Adipocyte (in vitro differentiated cells): ENCODE results near the gene SYCE3.
"Not testable (repeated sequence)": the region's sequence is repeated elsewhere in the genome, so short reads cannot be mapped to it uniquely, and the experiment has no call there.

ENCODE experiments used
- DNase-seq: peaks from one replicate; pipeline ENCODE4 v3.0.0-alpha.2; 2015; ENCODE audit warnings: low read depth
- H3K27me3 ChIP-seq: replicated peaks from 2 replicates; pipeline ENCODE4 v1.7.0; 2013; ENCODE audit warnings: mild to moderate bottlenecking, low read length, moderate library complexity; ENCODE audit not compliant: control insufficient read depth, insufficient read depth
- H3K36me3 ChIP-seq: 2 replicates; pipeline ENCODE4 v1.7.0; 2013; ENCODE audit warnings: low read length, mild to moderate bottlenecking, moderate library complexity; ENCODE audit not compliant: control insufficient read depth, insufficient read depth, severe bottlenecking
- H3K4me1 ChIP-seq: 2 replicates; pipeline ENCODE4 v1.7.0; 2013; ENCODE audit warnings: mild to moderate bottlenecking, low read length, moderate library complexity; ENCODE audit not compliant: control insufficient read depth, insufficient read depth
- H3K4me3 ChIP-seq: 2 replicates; pipeline ENCODE4 v1.7.0; 2013; ENCODE audit warnings: mild to moderate bottlenecking, low read length, moderate library complexity
- H3K9ac ChIP-seq: 2 replicates; pipeline ENCODE4 v1.7.0; 2013; ENCODE audit warnings: mild to moderate bottlenecking, low read length, moderate library complexity
- H3K9me3 ChIP-seq: 2 replicates; pipeline ENCODE4 v1.7.0; 2013; ENCODE audit warnings: mild to moderate bottlenecking, low read length, moderate library complexity; ENCODE audit not compliant: control insufficient read depth

SYCE3 gene

DNA sequence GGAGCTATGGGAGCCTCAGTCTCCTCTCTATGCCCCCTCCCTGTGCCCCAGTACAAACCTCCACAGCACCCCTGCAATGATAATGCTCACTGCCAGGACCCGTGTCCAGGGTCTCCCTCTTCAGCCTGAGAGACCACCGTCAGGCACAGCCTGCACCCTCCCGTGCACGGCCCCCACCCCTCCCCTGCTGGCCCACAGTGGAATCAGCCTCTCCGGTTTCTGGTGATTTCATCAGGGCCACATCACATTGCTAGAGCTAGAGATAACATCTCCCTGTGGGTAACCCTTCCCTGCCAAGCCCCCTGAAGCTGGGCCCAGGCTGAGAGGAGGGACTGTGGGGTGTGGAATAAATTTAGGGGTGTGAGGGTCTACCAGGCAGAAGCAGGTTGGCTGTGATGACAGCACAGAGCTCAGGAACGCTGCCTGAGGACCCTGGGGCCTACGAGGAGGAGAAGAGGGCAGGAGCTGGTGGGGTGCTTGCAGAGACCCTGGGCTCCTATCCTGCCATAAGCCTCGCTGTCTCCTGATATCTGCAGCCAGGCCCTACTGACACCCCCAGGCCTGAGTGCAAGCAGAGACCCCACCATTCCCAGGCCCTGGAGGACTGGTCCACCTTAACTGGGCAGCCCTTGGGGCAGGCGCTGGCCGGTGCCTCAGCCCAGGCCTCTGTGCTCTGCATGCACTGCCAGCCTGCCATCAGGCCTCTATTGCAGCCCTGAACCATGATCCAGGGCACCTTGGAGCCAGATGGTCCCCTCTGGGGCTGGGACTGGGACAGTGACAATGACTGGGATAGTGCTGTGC is 17.0 kb downstream of the SYCE3 start, which contains the start of gene KLHDC7B:
TSS of gene KLHDC7B (plus strand) at position 378 of the 804 bp plus-strand sequence. CDS start at position 723, 345 bp downstream.
- Histone ChIP-seq H3K9me3 (no peaks in the 10 kb centered on the region), H3K36me3 (no peaks in the 10 kb centered on the region), H3K27me3 (peaks cover 16% of the 10 kb centered on the region), H3K4me1 (peaks cover 33% of the 10 kb centered on the region), H3K4me3 (no peak within 1 kb of the TSS), H3K9ac (peak within 1 kb of the TSS; percentile 78)
- DNase-seq: peak; percentile 85

DNA sequence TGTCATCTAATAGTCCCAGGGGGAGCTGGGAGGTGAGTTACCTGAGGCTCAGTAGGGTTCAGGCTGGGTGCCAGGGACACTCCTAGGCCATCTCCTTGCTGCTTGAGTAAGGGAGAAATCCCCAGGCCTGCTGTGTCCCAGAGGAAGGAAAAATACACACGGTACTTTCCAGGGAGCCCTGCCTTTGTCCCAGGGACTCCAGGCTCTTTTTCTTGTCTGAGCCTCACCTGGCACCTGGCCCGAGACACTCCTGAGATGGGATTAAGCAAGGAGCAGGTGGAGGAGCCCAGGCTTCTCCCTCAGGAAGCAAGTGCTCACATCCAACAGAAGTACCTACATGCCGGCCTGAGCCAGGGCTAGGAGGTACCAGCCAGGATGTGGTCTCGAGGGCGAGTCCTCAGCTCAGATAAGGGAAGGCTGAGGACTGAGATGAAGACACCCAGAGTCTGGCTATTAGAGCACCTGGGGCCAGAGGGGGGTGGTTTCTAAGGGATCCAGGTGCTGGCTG is 17.9 kb downstream of the SYCE3 start:
- Histone ChIP-seq H3K4me3 (peak overlapping the region; percentile 67), H3K9me3 (no peaks in the 10 kb centered on the region), H3K27me3 (peaks cover 11% of the 10 kb centered on the region), H3K9ac (peak overlapping the region; percentile 78), H3K36me3 (no peaks in the 10 kb centered on the region), H3K4me1 (peaks cover 43% of the 10 kb centered on the region)
- DNase-seq: no peak

DNA sequence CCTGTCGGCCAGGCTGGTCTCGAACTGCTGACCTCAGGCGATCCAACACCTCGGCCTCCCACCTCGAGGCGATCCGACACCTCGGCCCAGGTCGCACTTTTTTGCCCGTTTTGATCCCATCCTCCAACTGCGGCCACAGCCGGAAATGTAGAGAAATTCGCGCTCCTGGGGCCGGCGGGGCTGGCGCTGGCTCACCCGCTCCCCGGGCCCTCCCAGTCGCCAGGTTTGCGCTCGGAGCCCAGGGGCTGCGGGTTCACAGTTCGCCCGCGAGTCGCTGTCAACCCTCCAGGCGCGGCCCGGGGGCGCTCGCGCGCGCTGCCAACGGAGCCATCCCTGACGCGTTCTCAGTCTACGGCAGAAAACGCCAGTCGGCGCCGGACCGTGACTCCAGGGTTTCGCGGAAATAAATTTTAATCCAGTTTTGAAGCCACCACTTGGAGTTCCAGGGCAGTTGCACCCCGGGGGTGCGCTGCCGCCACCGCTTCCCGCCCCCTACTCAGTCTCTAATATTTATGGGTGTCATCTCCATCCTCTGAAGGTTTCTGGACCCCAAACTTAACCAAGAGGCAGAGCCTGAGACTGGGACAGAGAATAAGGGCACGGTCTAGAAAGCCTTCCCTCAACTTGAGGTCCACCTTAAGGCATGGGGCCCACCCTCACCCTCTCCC is 18.5 kb downstream of the SYCE3 start:
- peak; percentile 46 for DNase-seq
- Histone ChIP-seq H3K4me3 (peak overlapping the region; percentile 67), H3K9ac (peak overlapping the region; percentile 78), H3K4me1 (peaks cover 47% of the 10 kb centered on the region), H3K27me3 (peaks cover 10% of the 10 kb centered on the region), H3K9me3 (no peaks in the 10 kb centered on the region), H3K36me3 (no peaks in the 10 kb centered on the region)

DNA sequence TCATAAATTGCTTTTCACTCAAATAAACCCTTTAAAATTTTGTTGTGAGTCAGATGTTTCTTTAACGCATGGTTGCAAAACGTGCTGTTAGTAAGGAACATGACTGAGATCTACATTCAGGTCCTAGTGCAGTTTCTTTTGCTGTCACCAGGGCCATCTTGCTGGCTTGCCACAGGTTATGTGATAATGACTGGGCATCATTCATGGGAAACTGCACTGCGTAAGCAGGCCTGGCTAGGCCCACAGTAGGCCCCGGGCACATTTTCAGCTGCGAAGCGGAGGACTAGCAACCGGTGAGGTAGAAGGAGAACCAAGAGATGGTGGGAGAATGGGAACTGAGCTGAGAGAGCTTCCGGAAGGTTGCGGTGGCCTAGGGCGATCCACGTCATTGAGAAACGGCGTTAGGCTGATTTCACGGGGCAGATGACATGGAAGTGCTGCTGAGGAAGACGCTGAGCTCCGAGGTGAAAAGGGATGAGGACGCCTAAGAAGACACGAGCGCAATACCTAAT is 20.2 kb downstream of the SYCE3 start:
- Histone ChIP-seq H3K4me3 (no peak overlapping the region), H3K9ac (no peak overlapping the region), H3K4me1 (peaks cover 61% of the 10 kb centered on the region), H3K9me3 (no peaks in the 10 kb centered on the region), H3K36me3 (no peaks in the 10 kb centered on the region), H3K27me3 (peaks cover 9% of the 10 kb centered on the region)
- no peak for DNase-seq

DNA sequence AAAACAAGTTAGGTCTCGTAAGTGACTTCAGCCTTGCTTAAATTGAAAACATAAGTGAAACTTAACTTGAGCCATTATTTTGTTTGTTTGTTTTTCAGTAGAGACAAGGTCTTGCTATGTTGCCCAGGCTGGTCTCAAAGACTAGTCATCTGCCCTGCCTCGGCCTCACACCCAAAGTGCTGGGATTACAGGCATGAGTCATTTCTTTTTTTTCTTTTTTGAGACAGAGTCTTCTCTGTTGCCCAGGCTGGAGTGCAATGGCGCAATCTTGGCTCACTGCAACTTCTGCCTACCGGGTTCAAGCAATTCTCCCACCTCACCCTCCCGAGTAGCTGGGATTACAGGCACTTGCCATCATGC is 21.1 kb downstream of the SYCE3 start:
- H3K36me3 ChIP-seq, H3K4me3 ChIP-seq, H3K9me3 ChIP-seq, H3K27me3 ChIP-seq: not testable (repeated sequence)
- peaks cover 59% of the 10 kb centered on the region for H3K4me1 ChIP-seq
- DNase-seq: peak; percentile 93
- peak overlapping the region; percentile 39 for H3K9ac ChIP-seq

DNA sequence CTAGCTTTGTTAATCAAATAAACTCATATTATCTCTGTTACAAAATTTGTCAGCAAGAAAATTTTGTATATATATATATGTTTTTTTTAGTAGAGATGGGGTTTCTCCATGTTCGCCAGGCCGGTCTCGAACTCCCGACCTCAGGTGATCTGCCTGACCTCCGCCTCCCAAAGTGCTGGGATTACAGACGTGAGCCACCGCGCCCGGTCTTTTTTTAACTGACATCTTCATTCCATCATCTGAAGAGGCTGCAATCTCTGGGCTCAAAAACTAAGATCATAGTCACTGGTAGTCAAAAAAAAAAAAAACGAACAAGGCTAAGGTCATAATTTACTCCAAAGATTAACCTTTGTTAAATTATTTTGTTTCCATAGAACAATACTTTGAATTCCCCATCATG is 22.3 kb downstream of the SYCE3 start:
- no peaks in the 10 kb centered on the region for H3K9me3 ChIP-seq
- DNase-seq: no peak
- H3K36me3 ChIP-seq: no peaks in the 10 kb centered on the region
- H3K27me3 ChIP-seq: no peaks in the 10 kb centered on the region
- H3K4me1 ChIP-seq: peaks cover 53% of the 10 kb centered on the region
- peak overlapping the region; percentile 70 for H3K9ac ChIP-seq
- H3K4me3 ChIP-seq: no peak overlapping the region

DNA sequence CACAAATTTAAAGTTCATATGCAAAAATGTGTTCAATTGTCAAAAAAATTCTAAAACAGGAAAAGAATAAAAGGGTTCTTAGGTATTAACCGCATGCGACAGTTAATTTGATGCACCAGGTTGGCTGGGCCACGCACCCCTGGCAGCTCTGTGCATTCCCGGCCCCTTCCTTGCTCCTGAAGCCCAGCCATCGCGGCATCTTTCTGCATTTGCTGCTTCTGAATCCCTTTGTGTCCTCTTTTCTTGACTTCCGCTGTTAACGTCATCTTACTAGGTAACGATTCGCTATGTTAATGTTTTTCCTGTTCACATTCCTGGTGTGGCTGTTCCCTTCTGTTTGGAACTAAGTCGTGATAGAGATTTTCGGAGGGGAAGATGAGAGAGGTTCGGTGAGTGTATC is 25.0 kb downstream of the SYCE3 start:
- H3K36me3 ChIP-seq: no peaks in the 10 kb centered on the region
- H3K4me3 ChIP-seq: no peak overlapping the region
- no peaks in the 10 kb centered on the region for H3K9me3 ChIP-seq
- peak overlapping the region; percentile 89 for H3K9ac ChIP-seq
- H3K27me3 ChIP-seq: no peaks in the 10 kb centered on the region
- peaks cover 53% of the 10 kb centered on the region for H3K4me1 ChIP-seq
- no peak for DNase-seq

DNA sequence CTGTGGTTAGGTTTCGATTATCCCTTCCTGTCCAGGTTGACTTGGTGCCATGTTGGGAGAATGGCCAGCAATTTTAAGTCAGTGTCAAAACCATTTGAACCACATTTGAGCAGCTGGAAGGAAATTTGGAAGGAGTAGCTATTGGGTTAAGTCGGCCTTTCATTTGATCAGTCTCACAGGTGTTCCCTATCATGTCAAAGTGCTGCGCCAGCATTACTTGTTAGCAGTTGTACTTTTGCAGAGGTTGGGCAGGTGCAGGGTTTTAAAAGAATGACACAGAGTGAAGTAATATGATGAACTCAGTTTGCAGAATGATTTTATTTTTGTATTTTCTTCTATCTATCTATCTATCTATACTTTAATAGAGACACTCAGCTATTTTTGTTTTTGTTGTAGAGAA is 26.5 kb downstream of the SYCE3 start:
- no peaks in the 10 kb centered on the region for H3K36me3 ChIP-seq
- H3K9ac ChIP-seq: no peak overlapping the region
- no peaks in the 10 kb centered on the region for H3K27me3 ChIP-seq
- no peak overlapping the region for H3K4me3 ChIP-seq
- H3K9me3 ChIP-seq: no peaks in the 10 kb centered on the region
- no peak for DNase-seq
- H3K4me1 ChIP-seq: peaks cover 41% of the 10 kb centered on the region

DNA sequence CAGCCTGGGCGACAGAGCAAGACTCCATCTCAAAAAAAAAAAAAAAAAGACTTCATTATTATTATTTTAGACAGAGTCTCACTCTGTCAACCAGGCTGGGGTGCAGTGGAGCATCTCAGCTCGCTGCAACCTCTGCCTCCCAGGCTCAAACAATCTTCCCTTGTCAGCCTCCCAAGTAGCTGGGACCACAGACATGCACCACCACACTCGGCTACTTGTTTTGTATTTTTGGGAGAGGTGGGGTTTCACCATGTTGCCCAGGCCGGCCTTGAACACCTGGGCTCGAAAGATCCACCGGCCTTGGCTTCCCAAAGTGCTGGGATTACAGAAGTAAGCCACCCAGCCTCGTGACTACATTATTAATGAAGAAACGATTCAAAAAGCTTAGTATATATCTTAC is 27.6 kb downstream of the SYCE3 start:
- no peaks in the 10 kb centered on the region for H3K36me3 ChIP-seq
- H3K9ac ChIP-seq: no peak overlapping the region
- peaks cover 34% of the 10 kb centered on the region for H3K4me1 ChIP-seq
- DNase-seq: no peak
- H3K27me3 ChIP-seq: no peaks in the 10 kb centered on the region
- no peaks in the 10 kb centered on the region for H3K9me3 ChIP-seq
- no peak overlapping the region for H3K4me3 ChIP-seq

DNA sequence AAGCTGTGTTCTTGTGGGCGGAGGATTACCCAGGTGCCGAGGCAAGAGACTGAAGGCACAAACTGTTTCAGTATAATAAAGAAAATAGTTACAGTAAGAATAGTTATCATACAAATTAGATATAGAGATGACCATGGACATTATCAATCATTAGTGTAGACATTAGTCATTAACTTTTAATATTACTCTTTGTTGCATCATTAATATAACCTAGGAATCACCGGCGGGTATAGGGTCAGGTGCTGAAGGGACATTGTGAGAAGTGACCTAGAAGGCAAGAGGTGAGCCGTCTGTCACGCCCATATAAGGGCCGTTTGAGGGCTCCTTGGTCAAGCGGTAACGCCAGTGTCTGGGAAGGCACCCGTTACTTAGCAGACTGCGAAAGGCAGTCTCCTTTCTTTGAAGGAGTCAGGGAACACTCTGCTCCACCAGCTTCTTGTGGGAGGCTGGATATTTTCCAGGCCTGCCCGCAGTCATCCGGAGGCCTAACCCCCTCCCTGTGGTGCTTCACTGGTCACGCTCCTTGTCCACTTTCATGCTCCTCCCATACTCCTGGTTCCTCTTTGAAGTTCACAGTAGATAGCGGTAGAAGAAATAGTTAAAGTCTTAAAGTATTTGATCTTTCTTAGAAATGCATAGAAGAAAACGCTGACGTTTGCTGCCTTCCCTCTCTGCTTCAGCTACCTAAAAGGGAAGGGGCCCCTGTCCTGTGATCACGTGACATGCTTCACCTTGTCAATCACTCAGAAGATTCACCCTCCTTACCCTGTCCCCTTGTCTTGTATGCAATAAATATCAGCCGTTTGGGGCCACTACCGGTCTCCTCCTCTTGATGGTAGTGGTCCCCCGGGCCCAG is 28.6 kb downstream of the SYCE3 start:
- H3K4me1 ChIP-seq: peaks cover 27% of the 10 kb centered on the region
- not testable (repeated sequence) for H3K9ac ChIP-seq, DNase-seq, H3K36me3 ChIP-seq, H3K4me3 ChIP-seq, H3K9me3 ChIP-seq, H3K27me3 ChIP-seq
